ENCODE measurements around the gene SPRED2. TPM values are rescaled to one million over a fixed set of nuclear protein-coding genes. Genes with fewer than 3 reads are reported as not detected.

SPRED2 gene
- total RNA-seq, 4 donors from 2014 or later, result 21.9 to 28.8 (median 25.5) TPM

DNA sequence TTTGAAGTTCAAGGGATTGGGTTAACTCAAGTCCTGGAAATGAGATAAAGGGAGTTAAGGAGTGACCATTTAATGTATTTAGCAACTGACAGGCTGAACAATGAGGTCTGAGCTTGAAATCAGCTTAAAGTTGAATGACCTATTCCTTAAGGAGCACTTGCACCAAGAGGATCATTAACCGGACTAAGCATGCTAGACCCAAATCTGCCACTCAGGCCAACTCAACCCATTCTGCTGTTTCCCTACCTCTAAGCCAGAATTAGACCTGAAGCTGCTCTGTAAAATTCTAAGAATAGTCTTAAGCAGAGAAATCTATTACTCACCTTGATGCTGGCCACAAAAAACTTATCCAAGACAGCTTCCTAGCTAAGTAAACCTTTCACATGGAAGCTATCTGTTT lies 59.8 kb downstream of the SPRED2 start:
- Histone ChIP-seq H3K27me3 (no peaks in the 10 kb centered on the region), H3K36me3 (no peaks in the 10 kb centered on the region), H3K9me3 (no peaks in the 10 kb centered on the region), H3K4me3 (no peak overlapping the region), H3K27ac (peak overlapping the region in 1 of 4 donors; percentile 55), H3K4me1 (peaks cover 0 to 57% (median 14%) of the 10 kb centered on the region in 4 donors)
- DNase-seq (ENCODE audit: low spot score in 2 of 2), result no peak
- 79 to 100% methylated on average over 1 of the region's 1 CpG for WGBS, 2 donors
- TF ChIP-seq POLR2A (IDR thresholded peaks at IDR 0.05), result no peak
- no peak for TF ChIP-seq CTCF (IDR thresholded peaks at IDR 0.05)
- TF ChIP-seq EP300 (IDR thresholded peaks at IDR 0.05), result no peak

DNA sequence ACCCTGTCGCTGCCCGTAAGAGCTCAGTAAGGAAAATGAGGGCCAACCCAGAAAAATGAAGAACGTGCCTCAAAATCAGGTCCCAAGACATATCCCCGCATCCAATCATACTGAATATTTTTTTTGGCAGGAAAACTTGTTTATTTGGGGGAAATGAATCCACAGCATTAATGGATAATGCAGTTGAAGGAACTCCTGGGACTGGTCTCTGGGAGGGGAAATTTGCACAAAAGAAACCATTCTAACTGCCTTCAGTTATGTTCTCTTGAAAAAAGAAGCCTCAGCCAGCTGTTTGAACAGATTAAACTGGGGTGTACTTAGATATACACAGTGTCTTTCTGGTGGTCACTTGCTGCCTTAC lies 61.3 kb downstream of the SPRED2 start:
- TF ChIP-seq EP300 (IDR thresholded peaks at IDR 0.05) (no peak), CTCF (IDR thresholded peaks at IDR 0.05) (no peak), POLR2A (IDR thresholded peaks at IDR 0.05) (no peak)
- no peaks in the 10 kb centered on the region for H3K9me3 ChIP-seq
- H3K27ac ChIP-seq, result peak overlapping the region in 2 of 4 donors; percentile 55 to 70
- H3K4me1 ChIP-seq, result peaks cover 0 to 66% (median 19%) of the 10 kb centered on the region in 4 donors
- 43 to 47% methylated on average over 4 of the region's 4 CpGs for WGBS, 2 donors
- no peaks in the 10 kb centered on the region for H3K27me3 ChIP-seq
- H3K4me3 ChIP-seq, result no peak overlapping the region
- DNase-seq (ENCODE audit: low spot score in 2 of 2), result no peak
- no peaks in the 10 kb centered on the region for H3K36me3 ChIP-seq

GRCh38 chr2:65370387-65371073 lies 61.9 kb downstream of the SPRED2 start:
- 55 to 63% methylated on average over 5 of the region's 5 CpGs for WGBS, 2 donors
- H3K27me3 ChIP-seq, result no peaks in the 10 kb centered on the region
- H3K27ac ChIP-seq, result peak overlapping the region in 2 of 4 donors; percentile 55 to 70
- H3K9me3 ChIP-seq, result no peaks in the 10 kb centered on the region
- TF ChIP-seq EP300 (IDR thresholded peaks at IDR 0.05) (no peak), CTCF (IDR thresholded peaks at IDR 0.05) (no peak), POLR2A (IDR thresholded peaks at IDR 0.05) (no peak)
- peaks cover 0 to 71% (median 21%) of the 10 kb centered on the region in 4 donors for H3K4me1 ChIP-seq
- no peaks in the 10 kb centered on the region for H3K36me3 ChIP-seq
- no peak overlapping the region for H3K4me3 ChIP-seq
- peak in 1 of 2 donors; percentile 57 for DNase-seq (ENCODE audit: low spot score in 2 of 2)

- Histone ChIP-seq H3K27ac (peak overlapping the region in 1 of 4 donors; percentile 55), H3K4me1 (peaks cover 0 to 77% (median 21%) of the 10 kb centered on the region in 4 donors), H3K4me3 (no peak overlapping the region), H3K9me3 (no peaks in the 10 kb centered on the region), H3K27me3 (no peaks in the 10 kb centered on the region), H3K36me3 (no peaks in the 10 kb centered on the region)
- WGBS, 2 donors, result 72 to 84% methylated on average over 4 of the region's 4 CpGs
- DNase-seq (ENCODE audit: low spot score in 2 of 2), result no peak
- TF ChIP-seq POLR2A (IDR thresholded peaks at IDR 0.05), result no peak
- TF ChIP-seq CTCF (IDR thresholded peaks at IDR 0.05), result no peak
- no peak for TF ChIP-seq EP300 (IDR thresholded peaks at IDR 0.05)
These were observed 62.4 kb downstream of the SPRED2 start for GRCh38 chr2:65369980-65370379.

DNA sequence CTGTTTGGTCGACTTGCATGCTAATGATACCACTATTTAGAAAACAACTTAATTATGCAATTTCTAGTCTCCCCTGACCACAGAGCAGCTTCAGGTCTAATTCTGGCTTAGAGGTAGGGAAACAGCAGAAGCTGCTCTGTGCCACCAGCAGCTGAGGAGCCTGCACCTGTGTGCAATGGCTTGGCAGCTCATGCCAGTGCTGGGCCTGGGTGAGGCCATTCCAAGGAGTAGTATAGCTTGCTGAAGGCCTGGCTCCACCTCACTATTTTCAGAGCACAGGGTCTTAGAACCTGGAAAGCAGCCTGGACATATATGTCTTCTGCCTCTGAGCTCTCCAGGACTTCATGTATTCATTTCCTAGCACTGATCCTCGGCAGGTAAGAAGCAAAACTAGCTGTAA lies 62.8 kb downstream of the SPRED2 start:
- WGBS, 2 donors, result 76 to 86% methylated on average over 2 of the region's 2 CpGs
- no peaks in the 10 kb centered on the region for H3K36me3 ChIP-seq
- peaks cover 0 to 81% (median 21%) of the 10 kb centered on the region in 4 donors for H3K4me1 ChIP-seq
- H3K9me3 ChIP-seq, result no peaks in the 10 kb centered on the region
- no peak overlapping the region for H3K27ac ChIP-seq
- TF ChIP-seq CTCF (IDR thresholded peaks at IDR 0.05) (no peak), POLR2A (IDR thresholded peaks at IDR 0.05) (no peak), EP300 (IDR thresholded peaks at IDR 0.05) (no peak)
- no peak overlapping the region for H3K4me3 ChIP-seq
- no peaks in the 10 kb centered on the region for H3K27me3 ChIP-seq
- no peak for DNase-seq (ENCODE audit: low spot score in 2 of 2)

Data from tibial nerve (tissue), 4 donors.